Measurements from ENCODE around the gene SLC35F3. TPM values are rescaled to one million over a fixed set of nuclear protein-coding genes. Genes with fewer than 3 reads are reported as not detected.
A peak's percentile ranks its signal among the peaks of the same experiment; 100 is the strongest.

SLC35F3 gene
- total RNA-seq, 2 donors from 2014 or later = 0.24 to 2.4 TPM

GRCh38 chr1:234303231-234303630 lies 398.8 kb downstream of the SLC35F3 start:
- no peak overlapping the region for H3K4me3 Mint-ChIP-seq
- no peak overlapping the region for H3K27ac Mint-ChIP-seq
- no peak for DNase-seq
- H3K27me3 Mint-ChIP-seq (ENCODE audit: low read depth) = peaks cover 7% of the 10 kb centered on the region
- ATAC-seq (replicated peaks in 1 of 2) = no peak
- peaks cover 0 to 3% of the 10 kb centered on the region in 2 donors for H3K9me3 Mint-ChIP-seq
- H3K4me1 Mint-ChIP-seq (ENCODE audit: low read depth) = no peaks in the 10 kb centered on the region
- peaks cover 0 to 2% of the 10 kb centered on the region in 2 donors for H3K36me3 Mint-ChIP-seq (ENCODE audit: insufficient read depth in 2 of 2)

- DNase-seq (no peak), ATAC-seq (replicated peaks in 1 of 2) (no peak)
- peaks cover 0 to 5% of the 10 kb centered on the region in 2 donors for H3K36me3 Mint-ChIP-seq (ENCODE audit: insufficient read depth in 2 of 2)
- no peak overlapping the region for H3K27ac Mint-ChIP-seq
- peaks cover 20% of the 10 kb centered on the region for H3K27me3 Mint-ChIP-seq (ENCODE audit: low read depth)
- H3K9me3 Mint-ChIP-seq = peaks cover 0 to 2% of the 10 kb centered on the region in 2 donors
- no peak overlapping the region for H3K4me3 Mint-ChIP-seq
- H3K4me1 Mint-ChIP-seq (ENCODE audit: low read depth) = peaks cover 10% of the 10 kb centered on the region
Observed at GRCh38 chr1:234307726-234308125, 403.2 kb downstream of the SLC35F3 start.

GRCh38 chr1:234309243-234309597 lies 404.7 kb downstream of the SLC35F3 start:
- Mint-ChIP-seq H3K9me3 (peaks cover 0 to 2% of the 10 kb centered on the region in 2 donors), H3K4me1 (ENCODE audit: low read depth) (peaks cover 10% of the 10 kb centered on the region), H3K4me3 (no peak overlapping the region), H3K36me3 (ENCODE audit: insufficient read depth in 2 of 2) (peaks cover 0 to 5% of the 10 kb centered on the region in 2 donors), H3K27ac (no peak overlapping the region), H3K27me3 (ENCODE audit: low read depth) (peaks cover 19% of the 10 kb centered on the region)
- DNase-seq (no peak), ATAC-seq (replicated peaks in 1 of 2) (no peak)

GRCh38 chr1:234309598-234310459 lies 405.4 kb downstream of the SLC35F3 start:
- ATAC-seq (replicated peaks in 1 of 2) (peak; percentile 79 to 86), DNase-seq (peak; percentile 73 to 79)
- Mint-ChIP-seq H3K27me3 (ENCODE audit: low read depth) (peaks cover 14% of the 10 kb centered on the region), H3K9me3 (no peaks in the 10 kb centered on the region), H3K27ac (no peak overlapping the region), H3K4me3 (peak overlapping the region in 1 of 2 donors; percentile 62), H3K4me1 (ENCODE audit: low read depth) (peaks cover 16% of the 10 kb centered on the region), H3K36me3 (ENCODE audit: insufficient read depth in 2 of 2) (peaks cover 0 to 3% of the 10 kb centered on the region in 2 donors)

- Mint-ChIP-seq H3K4me1 (ENCODE audit: low read depth) (peaks cover 22% of the 10 kb centered on the region), H3K27ac (no peak overlapping the region), H3K36me3 (ENCODE audit: insufficient read depth in 2 of 2) (peaks cover 0 to 3% of the 10 kb centered on the region in 2 donors), H3K4me3 (peak overlapping the region in 1 of 2 donors; percentile 62), H3K27me3 (ENCODE audit: low read depth) (peaks cover 14% of the 10 kb centered on the region), H3K9me3 (no peaks in the 10 kb centered on the region)
- ATAC-seq (replicated peaks in 1 of 2) (peak in 1 of 2 donors; percentile 5), DNase-seq (no peak)
Observed at GRCh38 chr1:234310460-234310817, 406.0 kb downstream of the SLC35F3 start.

GRCh38 chr1:234311414-234311813 lies 406.9 kb downstream of the SLC35F3 start:
- H3K4me1 Mint-ChIP-seq (ENCODE audit: low read depth) = peaks cover 32% of the 10 kb centered on the region

GRCh38 chr1:234313171-234313570 lies 408.7 kb downstream of the SLC35F3 start:
- H3K4me3 Mint-ChIP-seq = no peak overlapping the region
- H3K4me1 Mint-ChIP-seq (ENCODE audit: low read depth) = peaks cover 36% of the 10 kb centered on the region
- H3K9me3 Mint-ChIP-seq = no peaks in the 10 kb centered on the region
- ATAC-seq (replicated peaks in 1 of 2) (peak in 1 of 2 donors; percentile 16), DNase-seq (peak in 1 of 2 donors; percentile 23)
- no peak overlapping the region for H3K27ac Mint-ChIP-seq
- H3K36me3 Mint-ChIP-seq (ENCODE audit: insufficient read depth in 2 of 2) = peaks cover 0 to 3% of the 10 kb centered on the region in 2 donors
- peaks cover 31% of the 10 kb centered on the region for H3K27me3 Mint-ChIP-seq (ENCODE audit: low read depth)

More at GRCh38 chr1:234311414-234311813, 406.9 kb downstream of the SLC35F3 start:
- Mint-ChIP-seq H3K36me3 (ENCODE audit: insufficient read depth in 2 of 2) (peaks cover 0 to 3% of the 10 kb centered on the region in 2 donors), H3K27ac (no peak overlapping the region), H3K27me3 (ENCODE audit: low read depth) (peaks cover 16% of the 10 kb centered on the region), H3K4me3 (no peak overlapping the region), H3K9me3 (no peaks in the 10 kb centered on the region)
- no peak for ATAC-seq (replicated peaks in 1 of 2)
- no peak for DNase-seq

GRCh38 chr1:234315091-234315541 lies 410.6 kb downstream of the SLC35F3 start:
- Mint-ChIP-seq H3K4me3 (peak overlapping the region in 1 of 2 donors; percentile 77), H3K27me3 (ENCODE audit: low read depth) (peaks cover 39% of the 10 kb centered on the region), H3K27ac (peak overlapping the region; percentile 64), H3K36me3 (ENCODE audit: insufficient read depth in 2 of 2) (peaks cover 0 to 3% of the 10 kb centered on the region in 2 donors), H3K9me3 (no peaks in the 10 kb centered on the region), H3K4me1 (ENCODE audit: low read depth) (peaks cover 29% of the 10 kb centered on the region)
- DNase-seq = peak; percentile 13 to 25
- peak; percentile 89 to 90 for ATAC-seq (replicated peaks in 1 of 2)

GRCh38 chr1:234315588-234315987 lies 411.1 kb downstream of the SLC35F3 start:
- peak overlapping the region in 1 of 2 donors; percentile 77 for H3K4me3 Mint-ChIP-seq

GRCh38 chr1:234316486-234316885 lies 412.0 kb downstream of the SLC35F3 start:
- peak overlapping the region in 1 of 2 donors; percentile 40 for H3K4me3 Mint-ChIP-seq
- H3K4me1 Mint-ChIP-seq (ENCODE audit: low read depth) = peaks cover 26% of the 10 kb centered on the region
- no peaks in the 10 kb centered on the region for H3K9me3 Mint-ChIP-seq
- H3K36me3 Mint-ChIP-seq (ENCODE audit: insufficient read depth in 2 of 2) = peaks cover 0 to 3% of the 10 kb centered on the region in 2 donors
- peaks cover 31% of the 10 kb centered on the region for H3K27me3 Mint-ChIP-seq (ENCODE audit: low read depth)
- ATAC-seq (replicated peaks in 1 of 2) (no peak), DNase-seq (no peak)
- no peak overlapping the region for H3K27ac Mint-ChIP-seq

More at GRCh38 chr1:234315588-234315987, 411.1 kb downstream of the SLC35F3 start:
- Mint-ChIP-seq H3K4me1 (ENCODE audit: low read depth) (peaks cover 26% of the 10 kb centered on the region), H3K27me3 (ENCODE audit: low read depth) (peaks cover 39% of the 10 kb centered on the region), H3K27ac (peak overlapping the region; percentile 29), H3K9me3 (no peaks in the 10 kb centered on the region), H3K36me3 (ENCODE audit: insufficient read depth in 2 of 2) (peaks cover 0 to 3% of the 10 kb centered on the region in 2 donors)
- peak; percentile 48 to 51 for ATAC-seq (replicated peaks in 1 of 2)
- peak in 1 of 2 donors; percentile 23 for DNase-seq

- Mint-ChIP-seq H3K4me3 (no peak overlapping the region), H3K27ac (no peak overlapping the region), H3K9me3 (no peaks in the 10 kb centered on the region), H3K36me3 (ENCODE audit: insufficient read depth in 2 of 2) (peaks cover 0 to 2% of the 10 kb centered on the region in 2 donors), H3K4me1 (ENCODE audit: low read depth) (peaks cover 26% of the 10 kb centered on the region), H3K27me3 (ENCODE audit: low read depth) (peaks cover 27% of the 10 kb centered on the region)
- DNase-seq (no peak), ATAC-seq (replicated peaks in 1 of 2) (no peak)
Observed at GRCh38 chr1:234316937-234317336, 412.5 kb downstream of the SLC35F3 start.

- H3K27me3 Mint-ChIP-seq (ENCODE audit: low read depth) = peaks cover 54% of the 10 kb centered on the region
- no peaks in the 10 kb centered on the region for H3K9me3 Mint-ChIP-seq
- H3K27ac Mint-ChIP-seq = no peak overlapping the region
- H3K36me3 Mint-ChIP-seq (ENCODE audit: insufficient read depth in 2 of 2) = no peaks in the 10 kb centered on the region
- H3K4me1 Mint-ChIP-seq (ENCODE audit: low read depth) = peaks cover 25% of the 10 kb centered on the region
- ATAC-seq (replicated peaks in 1 of 2) = no peak
- DNase-seq = no peak
- no peak overlapping the region for H3K4me3 Mint-ChIP-seq
Observed at GRCh38 chr1:234320069-234320468, 415.6 kb downstream of the SLC35F3 start.

GRCh38 chr1:234320549-234320948 lies 416.1 kb downstream of the SLC35F3 start:
- ATAC-seq (replicated peaks in 1 of 2) (no peak), DNase-seq (no peak)
- Mint-ChIP-seq H3K27me3 (ENCODE audit: low read depth) (peaks cover 59% of the 10 kb centered on the region), H3K4me1 (ENCODE audit: low read depth) (peaks cover 21% of the 10 kb centered on the region), H3K4me3 (no peak overlapping the region), H3K36me3 (ENCODE audit: insufficient read depth in 2 of 2) (no peaks in the 10 kb centered on the region), H3K9me3 (no peaks in the 10 kb centered on the region), H3K27ac (no peak overlapping the region)
